PC-9 (cell line): ENCODE measurements around the gene PCP4. TPM values are rescaled to one million over a fixed set of nuclear protein-coding genes. Genes with fewer than 3 reads are reported as not detected.

ENCODE experiments used
- BruUV-seq: library from RNA; stranded (reverse); fragments of 400-500 nt; replicated peaks from 2 replicates; lab custom pipeline; 2021; lab: Mats Ljungman, UMichigan
- CTCF ChIA-PET: fragments of 300-600 bp; sonication (Branson Sonifier 250); formaldehyde crosslinking; loops from one replicate; lab custom pipeline; 2022; ENCODE audit warnings: antibody characterized with exemption; lab: Charles Lee
- POLR2A ChIA-PET: fragments of 300-600 bp; sonication (Branson Sonifier 250); formaldehyde crosslinking; loops from one replicate; lab custom pipeline; 2022; ENCODE audit warnings: antibody characterized with exemption; ENCODE audit not compliant: unreplicated experiment; lab: Charles Lee
- DNase-seq, 2 experiments: peaks; one replicate each; pipeline versions ENCODE4 v3.0.0 to v3.0.0-alpha.2; 2015 to 2022; ENCODE audit warnings: mixed read lengths in 1 of 2
- H2AFZ ChIP-seq: fragments of 200-600 bp; sonication (generic); 2 replicates; pipeline ENCODE4 v1.8.1; 2017; ENCODE audit warnings: antibody characterized with exemption
- H3F3A ChIP-seq: fragments of 200-600 bp; sonication (generic); 2 replicates; pipeline ENCODE4 v1.8.1; 2017; ENCODE audit warnings: antibody characterized with exemption, mild to moderate bottlenecking, low read depth; ENCODE audit not compliant: insufficient read depth
- H3K27ac ChIP-seq: fragments of 200-600 bp; sonication (generic); 2 replicates; pipeline ENCODE4 v1.6.1; 2016; ENCODE audit warnings: mixed run types
- H3K27me3 ChIP-seq: fragments of 200-600 bp; sonication (generic); 2 replicates; pipeline ENCODE4 v1.6.1; 2016; ENCODE audit warnings: low read depth, mixed run types; ENCODE audit not compliant: insufficient read depth
- H3K36me3 ChIP-seq: fragments of 200-600 bp; sonication (generic); 2 replicates; pipeline ENCODE4 v1.6.1; 2016; ENCODE audit warnings: low read depth, mixed run types
- H3K4me1 ChIP-seq: fragments of 200-600 bp; sonication (generic); replicated peaks from 2 replicates; pipeline ENCODE4 v1.6.1; 2016; ENCODE audit warnings: mixed run types; ENCODE audit not compliant: insufficient read depth
- H3K4me2 ChIP-seq: fragments of 200-600 bp; sonication (generic); 2 replicates; pipeline ENCODE4 v1.6.1; 2017; ENCODE audit warnings: mixed run types
- H3K4me3 ChIP-seq: fragments of 200-600 bp; sonication (generic); 2 replicates; pipeline ENCODE4 v1.6.1; 2016; ENCODE audit warnings: mixed run types
- H3K79me2 ChIP-seq: fragments of 200-600 bp; sonication (generic); 2 replicates; pipeline ENCODE4 v1.6.1; 2017; ENCODE audit warnings: low read depth, mixed run types
- H3K9me2 ChIP-seq: fragments of 200-600 bp; sonication (generic); 2 replicates; pipeline ENCODE4 v1.8.1; 2017; ENCODE audit warnings: mild to moderate bottlenecking; ENCODE audit not compliant: insufficient read depth
- H3K9me3 ChIP-seq: fragments of 200-600 bp; sonication (generic); 2 replicates; pipeline ENCODE4 v1.8.1; 2016; ENCODE audit warnings: low read depth; ENCODE audit not compliant: insufficient read depth
- H4K20me1 ChIP-seq: fragments of 200-600 bp; sonication (generic); 2 replicates; pipeline ENCODE4 v1.8.1; 2017; ENCODE audit not compliant: insufficient read depth
- EZH2 ChIP-seq: fragments of 200-600 bp; sonication (generic); IDR thresholded peaks from 2 replicates; pipeline ENCODE4 v1.8.0; 2017; ENCODE audit warnings: antibody characterized with exemption, low read depth
- intact Hi-C: fragments of 100-400 bp; cut with micrococcal nuclease; formaldehyde crosslinking; loops from one replicate; pipeline ENCODE4 v1.10.0; 2022; ENCODE audit not compliant: unreplicated experiment
- total RNA-seq: library from RNA; stranded (reverse); gene quantifications from 2 replicates; pipeline ENCODE4 v1.2.3, GENCODE V29; 2021
- TF ChIP-seq, protein P1 (sequence below): fragments of 200-600 bp; sonication (generic); conservative IDR thresholded peaks from 2 replicates; pipeline ENCODE4 v1.6.1; 2017; ENCODE audit warnings: mixed run types, antibody characterized with exemption, mild to moderate bottlenecking, moderate library complexity

The PCP4 gene
- total RNA-seq, 1 experiment from 2014 or later: not detected

DNA sequence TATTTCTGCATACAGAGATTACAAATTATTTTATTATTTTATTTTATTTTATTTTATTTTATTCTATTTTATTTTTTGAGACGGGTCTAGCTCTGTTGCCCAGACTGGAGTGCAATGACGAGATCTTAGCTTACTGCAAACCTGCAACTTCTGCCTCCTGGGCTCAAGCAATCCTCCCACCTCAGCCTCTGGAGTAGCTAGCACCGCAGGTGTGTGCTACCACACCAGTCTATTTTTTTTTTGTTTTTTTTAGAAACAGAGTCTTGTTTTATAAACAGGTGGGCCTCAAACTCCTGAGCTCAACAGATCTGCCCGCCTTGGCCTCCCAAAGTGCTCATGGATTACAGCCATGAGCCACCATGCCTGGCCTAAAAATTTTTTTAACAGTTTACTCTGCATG lies 88.1 kb downstream of the PCP4 start:
- no peak for TF ChIP-seq EZH2
- TF ChIP-seq, protein P1, sequence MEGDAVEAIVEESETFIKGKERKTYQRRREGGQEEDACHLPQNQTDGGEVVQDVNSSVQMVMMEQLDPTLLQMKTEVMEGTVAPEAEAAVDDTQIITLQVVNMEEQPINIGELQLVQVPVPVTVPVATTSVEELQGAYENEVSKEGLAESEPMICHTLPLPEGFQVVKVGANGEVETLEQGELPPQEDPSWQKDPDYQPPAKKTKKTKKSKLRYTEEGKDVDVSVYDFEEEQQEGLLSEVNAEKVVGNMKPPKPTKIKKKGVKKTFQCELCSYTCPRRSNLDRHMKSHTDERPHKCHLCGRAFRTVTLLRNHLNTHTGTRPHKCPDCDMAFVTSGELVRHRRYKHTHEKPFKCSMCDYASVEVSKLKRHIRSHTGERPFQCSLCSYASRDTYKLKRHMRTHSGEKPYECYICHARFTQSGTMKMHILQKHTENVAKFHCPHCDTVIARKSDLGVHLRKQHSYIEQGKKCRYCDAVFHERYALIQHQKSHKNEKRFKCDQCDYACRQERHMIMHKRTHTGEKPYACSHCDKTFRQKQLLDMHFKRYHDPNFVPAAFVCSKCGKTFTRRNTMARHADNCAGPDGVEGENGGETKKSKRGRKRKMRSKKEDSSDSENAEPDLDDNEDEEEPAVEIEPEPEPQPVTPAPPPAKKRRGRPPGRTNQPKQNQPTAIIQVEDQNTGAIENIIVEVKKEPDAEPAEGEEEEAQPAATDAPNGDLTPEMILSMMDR: no peak
- no peaks in the 10 kb centered on the region for H3F3A ChIP-seq
- H2AFZ ChIP-seq: no peak overlapping the region
- DNase-seq: no peak
- BruUV-seq: no TSS peak
- H3K36me3 ChIP-seq: no peaks in the 10 kb centered on the region
- CTCF ChIA-PET: no interaction called here
- peaks cover 38% of the 10 kb centered on the region for H3K27me3 ChIP-seq
- no peaks in the 10 kb centered on the region for H3K79me2 ChIP-seq
- H3K4me3 ChIP-seq: no peak overlapping the region
- H3K9me3 ChIP-seq: no peaks in the 10 kb centered on the region
- H3K27ac ChIP-seq: no peak overlapping the region
- H4K20me1 ChIP-seq: no peaks in the 10 kb centered on the region
- no peak overlapping the region for H3K4me2 ChIP-seq
- H3K9me2 ChIP-seq: no peaks in the 10 kb centered on the region
- POLR2A ChIA-PET: no interaction called here
- intact Hi-C loops: no loop called here
- H3K4me1 ChIP-seq: no peaks in the 10 kb centered on the region

- H3K79me2 ChIP-seq: no peaks in the 10 kb centered on the region
- BruUV-seq: no TSS peak
- intact Hi-C loops: no loop called here
- H3K27me3 ChIP-seq: peaks cover 26% of the 10 kb centered on the region
- no peak overlapping the region for H2AFZ ChIP-seq
- ChIA-PET CTCF (no interaction called here), POLR2A (no interaction called here)
- no peaks in the 10 kb centered on the region for H3K9me2 ChIP-seq
- H3F3A ChIP-seq: no peaks in the 10 kb centered on the region
- no peaks in the 10 kb centered on the region for H3K9me3 ChIP-seq
- H4K20me1 ChIP-seq: no peaks in the 10 kb centered on the region
- no peak overlapping the region for H3K27ac ChIP-seq
- TF ChIP-seq, protein P1: no peak
- no peak for TF ChIP-seq EZH2
- H3K4me2 ChIP-seq: no peak overlapping the region
- DNase-seq: no peak
- H3K36me3 ChIP-seq: no peaks in the 10 kb centered on the region
- H3K4me1 ChIP-seq: no peaks in the 10 kb centered on the region
- no peak overlapping the region for H3K4me3 ChIP-seq
Measured at GRCh38 chr21:39956586-39956985, 89.3 kb downstream of the PCP4 start.

GRCh38 chr21:39958731-39959130 lies 91.5 kb downstream of the PCP4 start:
- DNase-seq: no peak
- CTCF ChIA-PET: no interaction called here
- BruUV-seq: no TSS peak
- TF ChIP-seq, protein P1: no peak
- TF ChIP-seq EZH2: no peak
- H3K4me3 ChIP-seq: no peak overlapping the region
- no peaks in the 10 kb centered on the region for H3K79me2 ChIP-seq
- intact Hi-C loops: no loop called here
- no peaks in the 10 kb centered on the region for H3K9me2 ChIP-seq
- POLR2A ChIA-PET: no interaction called here
- no peak overlapping the region for H3K4me2 ChIP-seq
- peaks cover 11% of the 10 kb centered on the region for H3K27me3 ChIP-seq
- no peaks in the 10 kb centered on the region for H3K36me3 ChIP-seq
- H3K9me3 ChIP-seq: no peaks in the 10 kb centered on the region
- H3K27ac ChIP-seq: no peak overlapping the region
- no peaks in the 10 kb centered on the region for H3F3A ChIP-seq
- no peak overlapping the region for H2AFZ ChIP-seq
- H4K20me1 ChIP-seq: no peaks in the 10 kb centered on the region
- no peaks in the 10 kb centered on the region for H3K4me1 ChIP-seq
